DOHH2 (cell line): ENCODE results near the gene UGT2B17.

Experiments used
- CTCF ChIP-seq: fragments of 200-600 bp; sonication (generic); IDR thresholded peaks from one replicate; pipeline ENCODE4 v1.5.1; 2014; ENCODE audit warnings: antibody characterized with exemption, mild to moderate bottlenecking, low read depth, low read length; ENCODE audit not compliant: poor library complexity, severe bottlenecking
- EZH2phosphoT487 ChIP-seq: fragments of 200-600 bp; sonication (generic); IDR thresholded peaks from 2 replicates; pipeline ENCODE4 v1.6.1; 2017; ENCODE audit warnings: borderline replicate concordance, mild to moderate bottlenecking, antibody characterized with exemption, low read length, moderate library complexity, mixed read lengths

- no peak for TF ChIP-seq CTCF
- TF ChIP-seq EZH2phosphoT487: no peak
Measured at GRCh38 chr4:68489338-68489737, 86.8 kb downstream of the UGT2B17 start.
